GM12874 (cell line): ENCODE results near the gene SPAG16.

Experiments used
- CTCF ChIP-seq: IDR thresholded peaks from 2 replicates; pipeline ENCODE4 v1.5.1; 2011; ENCODE audit warnings: low read depth, mild to moderate bottlenecking, control low read depth, low read length, moderate library complexity; ENCODE audit not compliant: insufficient read depth

The SPAG16 gene

GRCh38 chr2:213562539-213563180, 278.4 kb downstream of the SPAG16 start:
- no peak for TF ChIP-seq CTCF

GRCh38 chr2:213566846-213567245, 282.6 kb downstream of the SPAG16 start:
- no peak for TF ChIP-seq CTCF

- no peak for TF ChIP-seq CTCF
These were observed 325.4 kb downstream of the SPAG16 start for GRCh38 chr2:213609570-213610170.

- TF ChIP-seq CTCF: no peak
These were observed 342.9 kb downstream of the SPAG16 start for GRCh38 chr2:213627054-213627710.

- no peak for TF ChIP-seq CTCF
These were observed 343.7 kb downstream of the SPAG16 start for GRCh38 chr2:213627835-213628460.

GRCh38 chr2:213640738-213641425, 356.6 kb downstream of the SPAG16 start:
- TF ChIP-seq CTCF: no peak

GRCh38 chr2:213644926-213645325, 360.7 kb downstream of the SPAG16 start:
- no peak for TF ChIP-seq CTCF
